ENCODE results near the gene BRCA1. TPM values are rescaled to one million over a fixed set of nuclear protein-coding genes. Genes with fewer than 3 reads are reported as not detected.
"Not testable (repeated sequence)": the region's sequence is repeated elsewhere in the genome, so short reads cannot be mapped to it uniquely, and the experiment has no call there.

BRCA1 gene
- total RNA-seq, 3 donors from 2014 or later: 8.8 to 17.4 (median 10.3) TPM

- no peak for ATAC-seq
- Histone ChIP-seq H3K4me1 (ENCODE audit: low read depth) (no peaks in the 10 kb centered on the region), H3K4me3 (no peak overlapping the region), H3K9me3 (no peaks in the 10 kb centered on the region), H3K36me3 (ENCODE audit: low read depth) (no peaks in the 10 kb centered on the region)
- TF ChIP-seq, protein P1, sequence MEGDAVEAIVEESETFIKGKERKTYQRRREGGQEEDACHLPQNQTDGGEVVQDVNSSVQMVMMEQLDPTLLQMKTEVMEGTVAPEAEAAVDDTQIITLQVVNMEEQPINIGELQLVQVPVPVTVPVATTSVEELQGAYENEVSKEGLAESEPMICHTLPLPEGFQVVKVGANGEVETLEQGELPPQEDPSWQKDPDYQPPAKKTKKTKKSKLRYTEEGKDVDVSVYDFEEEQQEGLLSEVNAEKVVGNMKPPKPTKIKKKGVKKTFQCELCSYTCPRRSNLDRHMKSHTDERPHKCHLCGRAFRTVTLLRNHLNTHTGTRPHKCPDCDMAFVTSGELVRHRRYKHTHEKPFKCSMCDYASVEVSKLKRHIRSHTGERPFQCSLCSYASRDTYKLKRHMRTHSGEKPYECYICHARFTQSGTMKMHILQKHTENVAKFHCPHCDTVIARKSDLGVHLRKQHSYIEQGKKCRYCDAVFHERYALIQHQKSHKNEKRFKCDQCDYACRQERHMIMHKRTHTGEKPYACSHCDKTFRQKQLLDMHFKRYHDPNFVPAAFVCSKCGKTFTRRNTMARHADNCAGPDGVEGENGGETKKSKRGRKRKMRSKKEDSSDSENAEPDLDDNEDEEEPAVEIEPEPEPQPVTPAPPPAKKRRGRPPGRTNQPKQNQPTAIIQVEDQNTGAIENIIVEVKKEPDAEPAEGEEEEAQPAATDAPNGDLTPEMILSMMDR (IDR thresholded peaks at IDR 0.05): no peak
- no peak for DNase-seq
- intact Hi-C loops (cut with DNase I, micrococcal nuclease): no loop called here
Observed at GRCh38 chr17:43104665-43105064, 20.5 kb downstream of the BRCA1 start.

DNA sequence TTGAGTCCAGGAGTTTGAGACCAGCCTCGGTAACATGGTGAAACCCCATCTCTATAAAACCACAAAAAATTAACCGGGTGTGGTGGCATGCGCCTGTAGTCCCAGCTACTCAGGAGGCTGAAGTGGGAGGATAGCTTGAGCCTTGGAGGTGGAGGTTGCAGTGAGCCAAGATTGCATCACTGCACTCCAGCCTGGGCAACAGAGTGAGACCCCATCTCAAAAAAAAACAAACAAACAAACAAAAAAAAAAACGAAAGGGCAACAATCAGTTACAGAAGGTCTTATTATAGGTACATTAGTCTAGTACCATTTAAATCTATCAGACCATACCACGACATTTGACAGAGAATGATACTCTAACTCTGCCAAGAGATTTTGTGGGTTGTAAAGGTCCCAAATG lies 29.8 kb downstream of the BRCA1 start:
- H3K9me3 ChIP-seq; H3K4me3 ChIP-seq; ATAC-seq; DNase-seq; intact Hi-C loops (cut with DNase I, micrococcal nuclease); H3K4me1 ChIP-seq (ENCODE audit: low read depth); H3K36me3 ChIP-seq (ENCODE audit: low read depth): not testable (repeated sequence)

GRCh38 chr17:43094129-43094835 lies 30.9 kb downstream of the BRCA1 start:
- TF ChIP-seq, protein P1 (IDR thresholded peaks at IDR 0.05): no peak
- no peak for DNase-seq
- H3K4me1 ChIP-seq (ENCODE audit: low read depth): no peaks in the 10 kb centered on the region
- H3K4me3 ChIP-seq: no peak overlapping the region
- intact Hi-C loops (cut with DNase I, micrococcal nuclease): no loop called here
- no peaks in the 10 kb centered on the region for H3K9me3 ChIP-seq
- no peak for ATAC-seq
- H3K36me3 ChIP-seq (ENCODE audit: low read depth): no peaks in the 10 kb centered on the region

DNA sequence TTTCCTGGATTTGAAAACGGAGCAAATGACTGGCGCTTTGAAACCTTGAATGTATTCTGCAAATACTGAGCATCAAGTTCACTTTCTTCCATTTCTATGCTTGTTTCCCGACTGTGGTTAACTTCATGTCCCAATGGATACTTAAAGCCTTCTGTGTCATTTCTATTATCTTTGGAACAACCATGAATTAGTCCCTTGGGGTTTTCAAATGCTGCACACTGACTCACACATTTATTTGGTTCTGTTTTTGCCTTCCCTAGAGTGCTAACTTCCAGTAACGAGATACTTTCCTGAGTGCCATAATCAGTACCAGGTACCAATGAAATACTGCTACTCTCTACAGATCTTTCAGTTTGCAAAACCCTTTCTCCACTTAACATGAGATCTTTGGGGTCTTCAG lies 32.3 kb downstream of the BRCA1 start:
- H3K36me3 ChIP-seq (ENCODE audit: low read depth): no peaks in the 10 kb centered on the region
- ATAC-seq: no peak
- no peaks in the 10 kb centered on the region for H3K9me3 ChIP-seq
- intact Hi-C loops (cut with DNase I, micrococcal nuclease): no loop called here
- TF ChIP-seq, protein P1 (IDR thresholded peaks at IDR 0.05): no peak
- no peaks in the 10 kb centered on the region for H3K4me1 ChIP-seq (ENCODE audit: low read depth)
- H3K4me3 ChIP-seq: no peak overlapping the region
- no peak for DNase-seq

DNA sequence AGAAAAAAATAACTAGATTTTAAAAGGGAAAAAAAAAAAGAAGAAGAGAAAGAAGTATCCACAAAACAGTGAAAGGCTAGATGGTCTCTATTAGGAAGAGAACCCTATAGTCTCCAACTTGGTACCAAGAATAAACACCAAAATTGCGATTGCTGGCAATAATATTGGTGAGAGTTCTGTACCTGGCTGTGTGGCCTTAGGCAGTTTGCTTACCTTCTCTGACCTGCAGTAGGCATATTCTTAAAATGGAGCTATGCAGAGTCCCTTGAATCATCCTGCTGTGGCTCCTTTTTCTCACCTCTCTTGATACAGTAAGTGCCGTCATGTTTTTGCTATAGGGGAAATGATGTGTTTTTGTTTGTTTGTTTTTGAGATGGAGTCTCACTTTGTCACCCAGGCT lies 35.1 kb downstream of the BRCA1 start:
- Histone ChIP-seq H3K4me1 (ENCODE audit: low read depth) (no peaks in the 10 kb centered on the region), H3K9me3 (no peaks in the 10 kb centered on the region), H3K4me3 (no peak overlapping the region), H3K36me3 (ENCODE audit: low read depth) (no peaks in the 10 kb centered on the region)
- ATAC-seq: no peak
- no peak for DNase-seq
- intact Hi-C loops (cut with DNase I, micrococcal nuclease): no loop called here
- TF ChIP-seq, protein P1 (IDR thresholded peaks at IDR 0.05): no peak

- TF ChIP-seq, protein P1 (IDR thresholded peaks at IDR 0.05): no peak
- ATAC-seq (no peak), DNase-seq (no peak)
- H3K36me3 ChIP-seq (ENCODE audit: low read depth): no peaks in the 10 kb centered on the region
- intact Hi-C loops (cut with DNase I, micrococcal nuclease): no loop called here
- no peak overlapping the region for H3K4me3 ChIP-seq
- no peaks in the 10 kb centered on the region for H3K4me1 ChIP-seq (ENCODE audit: low read depth)
- no peaks in the 10 kb centered on the region for H3K9me3 ChIP-seq
Observed at GRCh38 chr17:43085474-43085873, 39.7 kb downstream of the BRCA1 start.

Data from mucosa of descending colon (tissue), 3 donors.